Karpas-422 (cell line): Measurements from ENCODE around the gene NDUFAF2. TPM values are rescaled to one million over a fixed set of nuclear protein-coding genes. Genes with fewer than 3 reads are reported as not detected.

ENCODE experiments used
- DNase-seq: peaks from one replicate; pipeline ENCODE4 v3.0.0-alpha.2; 2015
- H2AFZ ChIP-seq: fragments of 200-600 bp; sonication (generic); 2 replicates; pipeline ENCODE4 v1.6.1; 2014; ENCODE audit warnings: antibody characterized with exemption, low read length, mixed read lengths
- H3K27ac ChIP-seq: fragments of 200-600 bp; sonication (generic); 2 replicates; pipeline ENCODE4 v1.5.1; 2014; ENCODE audit warnings: mild to moderate bottlenecking, low read length, moderate library complexity
- H3K27me3 ChIP-seq: fragments of 200-600 bp; sonication (generic); 2 replicates; pipeline ENCODE4 v1.6.1; 2014; ENCODE audit warnings: low read length, mixed read lengths
- H3K36me3 ChIP-seq: fragments of 200-600 bp; sonication (generic); 2 replicates; pipeline ENCODE4 v1.6.1; 2014; ENCODE audit warnings: low read length, mixed read lengths; ENCODE audit not compliant: insufficient read depth
- H3K4me1 ChIP-seq: fragments of 200-600 bp; sonication (generic); 2 replicates; pipeline ENCODE4 v1.6.1; 2014; ENCODE audit warnings: mild to moderate bottlenecking, low read length, mixed read lengths
- H3K4me2 ChIP-seq: fragments of 200-600 bp; sonication (generic); 2 replicates; pipeline ENCODE4 v1.6.1; 2014; ENCODE audit warnings: low read length, low read depth, mild to moderate bottlenecking; ENCODE audit not compliant: poor library complexity, severe bottlenecking
- H3K4me3 ChIP-seq: fragments of 200-600 bp; sonication (generic); 2 replicates; pipeline ENCODE4 v1.5.1; 2014; ENCODE audit warnings: mild to moderate bottlenecking, antibody characterized with exemption, low read length, mixed read lengths
- H3K79me2 ChIP-seq: fragments of 200-600 bp; sonication (generic); 2 replicates; pipeline ENCODE4 v1.6.1; 2014; ENCODE audit warnings: mild to moderate bottlenecking, low read length, mixed read lengths
- H3K9ac ChIP-seq: fragments of 200-600 bp; sonication (generic); 2 replicates; pipeline ENCODE4 v1.6.0; 2014; ENCODE audit warnings: low read length
- H3K9me2 ChIP-seq: fragments of 200-600 bp; sonication (generic), shearing (Covaris generic); replicated peaks from 2 replicates; pipeline ENCODE4 v1.6.0; 2014; ENCODE audit warnings: mild to moderate bottlenecking, low read length, moderate library complexity; ENCODE audit not compliant: insufficient read depth
- H3K9me3 ChIP-seq: fragments of 300-700, 200-600 bp; sonication (generic); 2 replicates; pipeline ENCODE4 v1.6.1; 2014; ENCODE audit warnings: low read length, mixed read lengths
- H4K20me1 ChIP-seq: fragments of 200-600 bp; sonication (generic); 2 replicates; pipeline ENCODE4 v1.6.1; 2014; ENCODE audit warnings: mild to moderate bottlenecking, antibody characterized with exemption, low read length, low read depth; ENCODE audit not compliant: insufficient read depth
- total RNA-seq: library from RNA; depleted of rRNA; stranded (reverse); fragments of >200 nt; shearing (Covaris generic); gene quantifications from 2 replicates; pipeline ENCODE4 v1.2.3, GENCODE V29; 2014; ENCODE audit warnings: low replicate concordance

The NDUFAF2 gene
- total RNA-seq, 1 experiment from 2014 or later = 46.6 TPM

DNA sequence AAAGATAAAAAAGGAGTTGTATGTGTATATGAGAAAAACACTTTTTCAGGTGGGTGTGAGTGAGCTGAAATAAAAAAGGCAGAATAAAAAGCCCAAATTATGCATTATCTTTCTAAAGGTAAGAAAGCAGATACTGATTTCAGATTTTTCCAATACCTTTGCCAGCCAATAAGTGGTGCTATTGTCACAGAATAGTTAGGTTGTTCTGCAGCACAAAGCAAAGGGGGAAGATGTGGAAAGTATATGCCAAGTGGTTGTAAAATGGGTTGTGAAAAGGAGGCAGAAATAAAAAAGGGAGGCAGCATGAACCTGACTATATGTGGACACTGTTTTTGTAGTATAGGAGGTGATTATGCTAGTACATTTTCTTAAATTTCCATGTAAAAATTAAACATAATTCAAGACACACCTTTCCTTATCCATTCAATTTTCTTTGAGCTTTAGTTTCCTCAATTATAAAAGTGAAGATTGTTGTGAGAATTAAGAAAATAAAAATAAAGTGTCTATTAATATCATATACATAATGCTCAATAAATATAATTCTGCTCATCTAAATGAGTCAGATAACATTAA, 110.5 kb downstream of the NDUFAF2 start:
- Histone ChIP-seq H3K9me3 (no peaks in the 10 kb centered on the region), H2AFZ (no peak overlapping the region), H3K36me3 (no peaks in the 10 kb centered on the region), H3K27me3 (no peaks in the 10 kb centered on the region), H3K4me1 (no peaks in the 10 kb centered on the region), H3K4me2 (no peak overlapping the region), H3K79me2 (peaks cover 62% of the 10 kb centered on the region), H3K9ac (no peak overlapping the region), H3K4me3 (no peak overlapping the region), H3K9me2 (no peaks in the 10 kb centered on the region), H4K20me1 (no peaks in the 10 kb centered on the region), H3K27ac (no peak overlapping the region)
- DNase-seq = peak; percentile 73

DNA sequence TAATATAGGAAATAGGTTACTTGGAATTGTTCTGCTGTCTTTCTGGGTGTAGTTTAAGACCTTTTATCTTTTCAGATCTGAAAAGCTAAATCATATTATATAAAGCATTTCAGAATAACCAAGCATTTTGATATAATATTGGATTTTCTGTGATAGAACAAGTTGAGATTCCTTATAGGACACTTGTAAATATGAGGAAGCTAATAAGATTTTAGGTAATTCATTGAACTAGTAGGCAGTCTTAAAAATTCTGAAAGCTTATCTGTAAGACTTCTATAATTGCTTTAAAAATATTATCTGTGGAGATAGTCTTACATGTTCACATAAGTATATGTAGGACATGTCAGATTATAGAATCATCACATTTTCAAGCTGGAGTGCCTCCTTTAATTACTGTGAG, 114.5 kb downstream of the NDUFAF2 start:
- H2AFZ ChIP-seq = no peak overlapping the region
- H4K20me1 ChIP-seq = no peaks in the 10 kb centered on the region
- no peak for DNase-seq
- H3K9me3 ChIP-seq = peaks cover 7% of the 10 kb centered on the region; the same call in 1 of the 2 replicates
- no peak overlapping the region for H3K9ac ChIP-seq
- no peaks in the 10 kb centered on the region for H3K4me1 ChIP-seq
- no peaks in the 10 kb centered on the region for H3K36me3 ChIP-seq
- H3K27me3 ChIP-seq = no peaks in the 10 kb centered on the region
- no peak overlapping the region for H3K4me3 ChIP-seq
- H3K79me2 ChIP-seq = peaks cover 44% of the 10 kb centered on the region
- H3K27ac ChIP-seq = no peak overlapping the region
- no peaks in the 10 kb centered on the region for H3K9me2 ChIP-seq
- H3K4me2 ChIP-seq = no peak overlapping the region

DNA sequence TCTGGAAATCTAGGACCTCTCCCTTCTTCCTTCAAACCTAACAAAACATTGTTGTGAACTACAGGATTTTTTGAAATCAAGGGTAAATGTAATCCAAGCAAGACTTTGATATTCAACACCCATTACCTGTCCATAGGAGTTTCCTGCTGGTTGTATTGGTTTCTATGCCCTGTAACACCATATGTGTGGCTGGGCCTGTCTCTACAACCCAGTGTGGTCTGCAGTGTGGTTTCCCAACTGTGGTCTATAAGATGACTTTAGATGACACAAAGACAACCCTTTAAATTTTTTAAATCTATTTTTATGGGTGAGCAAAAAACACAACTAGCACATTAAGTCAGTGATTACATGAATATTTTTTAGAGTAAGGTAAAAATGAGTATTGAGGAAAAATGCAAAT, 124.1 kb downstream of the NDUFAF2 start:
- H3K9me3 ChIP-seq = no peaks in the 10 kb centered on the region

DNA sequence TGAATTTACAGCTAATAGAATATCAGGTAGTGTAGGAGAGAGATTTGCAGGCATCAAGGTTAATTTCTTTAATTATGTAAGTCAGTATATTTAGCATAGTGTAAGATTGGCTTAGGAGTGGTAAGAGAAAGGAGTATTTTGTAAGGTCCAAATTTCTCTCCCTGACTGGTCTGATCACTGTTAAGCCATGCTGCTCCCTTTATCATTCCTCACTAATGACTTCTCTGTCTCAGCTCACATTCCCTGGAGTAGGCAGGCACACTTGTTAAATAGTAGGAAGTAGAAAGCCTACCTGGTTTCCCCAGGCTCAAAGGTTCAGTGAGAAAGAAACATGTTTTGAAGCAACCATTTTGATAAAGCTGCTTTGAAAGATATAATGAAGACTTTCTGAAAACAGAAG, 126.5 kb downstream of the NDUFAF2 start:
- H3K27ac ChIP-seq = no peak overlapping the region
- peaks cover 44% of the 10 kb centered on the region for H3K79me2 ChIP-seq
- no peaks in the 10 kb centered on the region for H4K20me1 ChIP-seq
- no peak overlapping the region for H3K4me3 ChIP-seq
- peaks cover 4% of the 10 kb centered on the region for H3K4me1 ChIP-seq
- H3K9me3 ChIP-seq = no peaks in the 10 kb centered on the region
- H3K9me2 ChIP-seq = no peaks in the 10 kb centered on the region
- H3K36me3 ChIP-seq = no peaks in the 10 kb centered on the region
- H3K4me2 ChIP-seq = no peak overlapping the region
- H2AFZ ChIP-seq = no peak overlapping the region
- no peak overlapping the region for H3K9ac ChIP-seq
- DNase-seq = no peak
- H3K27me3 ChIP-seq = no peaks in the 10 kb centered on the region

More for the DNA sequence above, 124.1 kb downstream of the NDUFAF2 start:
- no peak overlapping the region for H3K4me2 ChIP-seq
- no peak overlapping the region for H2AFZ ChIP-seq
- H4K20me1 ChIP-seq = no peaks in the 10 kb centered on the region
- no peaks in the 10 kb centered on the region for H3K36me3 ChIP-seq
- H3K9me2 ChIP-seq = no peaks in the 10 kb centered on the region
- DNase-seq = no peak
- no peaks in the 10 kb centered on the region for H3K4me1 ChIP-seq
- no peak overlapping the region for H3K4me3 ChIP-seq
- H3K27ac ChIP-seq = no peak overlapping the region
- no peaks in the 10 kb centered on the region for H3K27me3 ChIP-seq
- peaks cover 46% of the 10 kb centered on the region for H3K79me2 ChIP-seq
- no peak overlapping the region for H3K9ac ChIP-seq

DNA sequence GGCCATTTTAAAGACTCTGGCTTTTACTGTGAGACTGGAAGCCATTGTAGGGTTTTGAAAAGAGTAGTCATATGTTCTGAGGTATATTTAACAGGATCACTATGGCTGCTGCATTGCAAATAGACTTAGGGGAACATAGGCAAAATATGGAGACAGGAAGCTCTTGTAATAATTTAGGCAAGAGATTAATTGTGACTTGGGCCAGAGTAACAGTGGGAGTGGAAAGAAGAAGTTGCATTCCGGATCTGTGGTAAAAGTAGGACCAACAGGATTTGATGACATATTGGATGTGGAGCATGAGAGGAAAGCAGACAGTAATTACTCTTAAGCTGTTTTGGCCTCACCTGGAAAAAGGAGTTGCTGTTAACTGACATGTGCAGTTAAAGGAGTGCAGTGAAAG, 131.6 kb downstream of the NDUFAF2 start:
- H3K9me2 ChIP-seq = no peaks in the 10 kb centered on the region
- peaks cover 21% of the 10 kb centered on the region for H3K79me2 ChIP-seq
- H3K36me3 ChIP-seq = no peaks in the 10 kb centered on the region
- H3K4me1 ChIP-seq = peaks cover 17% of the 10 kb centered on the region
- no peaks in the 10 kb centered on the region for H4K20me1 ChIP-seq
- H3K9ac ChIP-seq = 0 out of 2 replicates have a peak overlapping the region, but pooled peaks have one; percentile 7
- H3K27ac ChIP-seq = peak overlapping the region; percentile 51
- H3K4me3 ChIP-seq = peak overlapping the region; percentile 13; the same call in 1 of the 2 replicates
- no peak overlapping the region for H2AFZ ChIP-seq
- peak overlapping the region; percentile 54 for H3K4me2 ChIP-seq
- no peaks in the 10 kb centered on the region for H3K9me3 ChIP-seq
- DNase-seq = no peak
- H3K27me3 ChIP-seq = no peaks in the 10 kb centered on the region

DNA sequence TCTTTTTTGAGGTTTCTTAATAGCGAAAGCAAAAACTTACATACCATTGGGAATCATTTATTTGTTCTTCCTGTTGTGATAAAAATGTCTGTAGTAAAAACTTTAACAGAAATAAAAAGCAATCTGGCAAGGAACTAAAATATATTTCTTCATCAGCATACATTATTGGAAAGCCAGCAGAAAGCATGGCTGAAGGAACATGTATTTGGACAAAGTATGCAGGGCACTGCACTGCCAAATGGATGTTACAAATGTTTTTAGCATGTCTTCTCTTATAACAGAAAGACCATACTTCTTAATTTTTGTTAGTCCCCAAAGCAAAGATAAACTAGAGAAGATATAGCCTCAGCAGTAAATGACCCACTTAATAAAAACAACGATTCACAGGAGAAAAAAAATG, 136.7 kb downstream of the NDUFAF2 start:
- no peak for DNase-seq
- Histone ChIP-seq H4K20me1 (no peaks in the 10 kb centered on the region), H3K4me3 (no peak overlapping the region), H3K4me2 (no peak overlapping the region), H3K9me3 (no peaks in the 10 kb centered on the region), H2AFZ (no peak overlapping the region), H3K27ac (no peak overlapping the region), H3K36me3 (peaks cover 3% of the 10 kb centered on the region; the same call in 1 of the 2 replicates), H3K4me1 (peaks cover 15% of the 10 kb centered on the region), H3K9ac (no peak overlapping the region), H3K27me3 (no peaks in the 10 kb centered on the region), H3K79me2 (peaks cover 24% of the 10 kb centered on the region), H3K9me2 (no peaks in the 10 kb centered on the region)

DNA sequence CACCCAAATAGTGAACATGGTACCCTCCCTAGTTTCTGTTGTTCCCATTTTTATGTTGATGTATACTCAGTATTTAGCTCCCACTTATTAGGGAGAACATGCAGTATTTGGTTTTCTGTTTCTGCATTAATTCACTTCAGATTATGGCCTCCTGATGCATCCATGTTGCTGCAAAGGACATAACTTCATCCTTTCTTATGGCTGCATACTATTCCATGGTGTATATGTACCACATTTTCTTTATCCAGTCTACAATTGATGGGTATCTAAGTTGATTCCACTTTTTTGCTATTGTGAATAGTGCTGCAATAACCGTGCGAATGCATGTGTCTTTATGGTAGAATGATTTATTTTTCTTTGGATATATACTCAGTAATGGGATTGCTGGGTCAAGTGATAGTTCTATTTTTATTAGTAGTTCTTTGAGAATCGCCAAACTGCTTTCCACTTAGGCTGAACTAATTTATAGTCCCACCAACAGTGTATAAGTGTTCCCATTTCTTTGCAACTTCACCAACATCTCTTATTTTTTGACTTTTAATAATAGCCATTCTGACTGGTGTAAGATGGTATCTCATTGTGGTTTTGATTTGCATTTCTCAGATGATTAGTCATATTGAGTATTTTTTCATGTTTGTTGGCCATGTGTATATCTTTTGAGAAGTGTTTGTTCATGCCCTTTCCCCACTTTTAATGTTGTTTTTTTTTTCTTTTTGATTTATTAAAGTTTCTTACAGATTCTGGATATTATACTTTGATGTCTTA, 137.7 kb downstream of the NDUFAF2 start:
- H3K9me2 ChIP-seq = no peaks in the 10 kb centered on the region
- DNase-seq = no peak
- no peaks in the 10 kb centered on the region for H3K9me3 ChIP-seq
- peaks cover 24% of the 10 kb centered on the region for H3K79me2 ChIP-seq
- peaks cover 6% of the 10 kb centered on the region; the same call in 1 of the 2 replicates for H3K36me3 ChIP-seq
- H4K20me1 ChIP-seq = no peaks in the 10 kb centered on the region
- H2AFZ ChIP-seq = no peak overlapping the region
- no peak overlapping the region for H3K9ac ChIP-seq
- no peak overlapping the region for H3K4me3 ChIP-seq
- no peaks in the 10 kb centered on the region for H3K27me3 ChIP-seq
- H3K4me2 ChIP-seq = no peak overlapping the region
- H3K27ac ChIP-seq = no peak overlapping the region
- peaks cover 5% of the 10 kb centered on the region for H3K4me1 ChIP-seq

DNA sequence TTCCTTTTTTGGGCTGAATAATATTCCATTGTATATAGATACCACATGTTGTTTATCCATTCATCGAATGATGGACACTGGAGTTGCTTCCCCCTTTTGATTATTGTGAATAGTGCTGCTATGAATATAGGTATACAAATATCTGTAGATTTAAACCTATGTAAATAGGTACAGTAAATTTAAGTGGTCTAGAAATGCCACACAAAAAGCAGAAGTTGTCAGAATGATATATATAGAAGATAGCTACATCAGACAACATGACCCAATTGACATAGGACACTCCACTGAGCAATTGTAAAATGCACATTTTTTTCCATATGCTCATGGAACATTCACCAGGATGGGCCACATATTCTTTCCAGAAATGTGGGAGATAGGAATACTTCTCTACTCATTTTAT, 139.7 kb downstream of the NDUFAF2 start:
- Histone ChIP-seq H4K20me1 (no peaks in the 10 kb centered on the region), H3K9me3 (no peaks in the 10 kb centered on the region), H3K4me2 (no peak overlapping the region), H3K36me3 (peaks cover 6% of the 10 kb centered on the region; the same call in 1 of the 2 replicates), H2AFZ (no peak overlapping the region), H3K79me2 (peaks cover 23% of the 10 kb centered on the region; the same call in 1 of the 2 replicates), H3K4me1 (peaks cover 3% of the 10 kb centered on the region; the same call in 1 of the 2 replicates), H3K27ac (no peak overlapping the region), H3K9me2 (no peaks in the 10 kb centered on the region), H3K27me3 (no peaks in the 10 kb centered on the region), H3K4me3 (no peak overlapping the region), H3K9ac (no peak overlapping the region)
- no peak for DNase-seq
